HT-29 (cell line): Measurements from ENCODE around the gene ZDHHC9. TPM values are rescaled to one million over a fixed set of nuclear protein-coding genes. Genes with fewer than 3 reads are reported as not detected.

Source experiments
- DNase-seq: peaks from one replicate; pipeline ENCODE4 v3.0.0-alpha.2; 2015; ENCODE audit warnings: low spot score
- total RNA-seq: library from RNA; depleted of rRNA; stranded (reverse); fragments of >200 nt; shearing (Covaris generic); gene quantifications from 2 replicates; pipeline ENCODE4 v1.2.3, GENCODE V29; 2014

The ZDHHC9 gene
- total RNA-seq, 1 experiment from 2014 or later: 46.7 TPM

GRCh38 chrX:129786210-129786651 is 57.5 kb downstream of the ZDHHC9 start:
- DNase-seq: no peak

GRCh38 chrX:129785160-129785947 is 58.3 kb downstream of the ZDHHC9 start:
- no peak for DNase-seq

DNA sequence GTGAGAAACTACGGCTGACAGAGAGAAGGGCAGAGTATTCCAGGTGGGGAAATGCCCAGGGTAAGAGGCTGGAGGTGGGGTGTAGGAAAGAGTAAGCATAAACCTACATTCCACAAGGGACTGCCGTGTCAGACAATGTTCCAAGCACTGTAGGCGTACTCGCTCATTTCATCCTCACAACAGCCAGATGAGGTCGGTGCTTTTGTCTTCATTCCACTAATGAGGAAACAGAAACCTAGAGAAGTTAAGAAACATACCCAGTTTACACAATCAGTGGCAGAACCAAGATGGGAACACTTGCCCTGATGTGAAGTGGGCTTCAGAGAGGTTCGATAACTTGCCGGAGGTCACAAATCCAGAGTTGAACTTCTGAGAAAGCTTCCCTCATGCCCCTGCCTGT is 59.3 kb downstream of the ZDHHC9 start:
- no peak for DNase-seq

GRCh38 chrX:129783291-129783713 is 60.4 kb downstream of the ZDHHC9 start:
- DNase-seq: no peak

- no peak for DNase-seq
Measured at GRCh38 chrX:129782706-129783105, 61.0 kb downstream of the ZDHHC9 start.

- DNase-seq: no peak
Measured at GRCh38 chrX:129781680-129782495, 61.8 kb downstream of the ZDHHC9 start.

DNA sequence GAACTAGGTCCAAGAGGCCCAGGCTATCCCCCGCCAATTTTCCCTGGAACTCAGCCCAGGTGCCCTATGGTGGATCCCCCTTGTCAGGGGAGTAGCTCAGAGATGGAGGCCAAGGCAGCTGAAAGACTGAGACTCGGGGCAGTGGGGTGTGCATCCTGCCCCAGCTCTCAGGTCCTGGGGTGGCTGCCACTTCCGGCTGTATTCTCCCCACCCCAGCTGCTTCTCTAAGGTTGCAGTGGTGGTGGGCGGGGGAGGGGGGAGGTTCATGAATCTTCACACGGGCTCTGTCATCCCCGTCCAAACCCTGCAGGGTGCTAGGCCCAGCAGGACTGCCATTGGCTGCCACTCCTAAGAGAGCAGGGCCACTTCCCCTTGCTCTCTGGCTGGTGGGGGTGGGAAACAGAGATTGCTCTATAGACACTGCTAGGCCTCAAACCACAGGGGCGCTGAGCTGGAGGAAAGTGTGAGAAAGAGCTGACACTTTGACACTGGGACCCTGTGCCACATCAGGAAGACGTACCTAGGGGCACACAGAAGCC is 62.5 kb downstream of the ZDHHC9 start:
- DNase-seq: no peak

GRCh38 chrX:129780441-129781105 is 63.1 kb downstream of the ZDHHC9 start:
- no peak for DNase-seq

DNA sequence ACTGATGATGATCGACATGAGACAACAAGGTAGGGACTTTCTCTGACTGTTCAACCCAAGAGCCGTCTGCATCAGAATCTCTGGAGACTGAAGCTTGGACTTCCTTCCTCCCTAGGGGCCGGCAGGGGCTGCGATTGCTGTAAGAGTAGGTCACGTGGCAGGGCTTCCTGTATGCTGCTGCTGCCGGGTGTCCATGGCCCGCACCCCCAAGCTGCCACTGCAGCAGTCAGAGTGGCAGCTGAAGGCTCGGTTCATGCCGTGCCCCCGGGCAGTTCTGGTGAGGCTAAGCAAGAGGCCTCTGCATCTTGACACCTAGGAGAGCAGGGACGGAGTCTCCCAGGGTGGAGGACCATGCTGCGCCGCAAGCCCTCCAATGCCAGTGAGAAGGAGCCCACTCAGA is 63.9 kb downstream of the ZDHHC9 start, which contains the start of gene SASH3:
TSS of gene SASH3 (plus strand) at position 203 of the 400 bp plus-strand sequence. CDS start at position 352, 149 bp downstream.
- DNase-seq: no peak

- no peak for DNase-seq
Measured at GRCh38 chrX:129779086-129779672, 64.5 kb downstream of the ZDHHC9 start.

GRCh38 chrX:129777218-129778030 is 66.3 kb downstream of the ZDHHC9 start:
- peak; percentile 83 for DNase-seq

GRCh38 chrX:129773649-129774458 is 69.8 kb downstream of the ZDHHC9 start:
- DNase-seq: peak; percentile 35

DNA sequence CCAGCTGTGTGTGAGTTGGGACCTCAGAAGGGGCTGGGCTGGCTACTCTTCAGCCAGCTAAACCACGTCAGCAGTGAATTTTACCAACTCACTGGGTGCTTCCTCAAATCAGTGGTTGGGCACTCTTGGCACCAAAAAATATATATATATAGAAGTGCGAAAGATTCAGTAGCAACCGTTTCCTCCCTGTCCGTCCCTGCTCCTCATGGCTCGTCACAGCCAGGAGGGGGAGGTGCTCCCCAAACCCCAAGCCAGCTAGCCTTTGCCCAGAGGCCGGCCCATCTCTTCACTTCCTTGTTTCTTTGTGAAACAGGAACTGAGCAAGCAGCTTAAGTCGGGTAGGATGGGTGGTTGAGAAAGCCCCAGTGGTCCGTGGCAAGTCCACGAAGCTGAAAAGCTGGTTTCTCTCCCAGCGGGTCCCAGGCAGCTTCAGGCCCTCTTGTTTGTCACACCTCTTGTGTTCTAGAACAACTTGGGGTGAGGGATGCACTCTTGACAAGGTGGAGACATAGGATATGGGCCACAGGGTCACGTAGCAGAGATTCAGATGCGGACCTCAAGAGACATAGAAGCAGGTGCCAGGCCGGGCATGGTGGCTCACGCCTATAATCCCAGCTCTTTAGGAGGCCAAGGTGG is 70.8 kb downstream of the ZDHHC9 start:
- peak; percentile 47 for DNase-seq

GRCh38 chrX:129771266-129771995 is 72.3 kb downstream of the ZDHHC9 start:
- DNase-seq: no peak

- no peak for DNase-seq
Measured at GRCh38 chrX:129769467-129770154, 74.1 kb downstream of the ZDHHC9 start.

DNA sequence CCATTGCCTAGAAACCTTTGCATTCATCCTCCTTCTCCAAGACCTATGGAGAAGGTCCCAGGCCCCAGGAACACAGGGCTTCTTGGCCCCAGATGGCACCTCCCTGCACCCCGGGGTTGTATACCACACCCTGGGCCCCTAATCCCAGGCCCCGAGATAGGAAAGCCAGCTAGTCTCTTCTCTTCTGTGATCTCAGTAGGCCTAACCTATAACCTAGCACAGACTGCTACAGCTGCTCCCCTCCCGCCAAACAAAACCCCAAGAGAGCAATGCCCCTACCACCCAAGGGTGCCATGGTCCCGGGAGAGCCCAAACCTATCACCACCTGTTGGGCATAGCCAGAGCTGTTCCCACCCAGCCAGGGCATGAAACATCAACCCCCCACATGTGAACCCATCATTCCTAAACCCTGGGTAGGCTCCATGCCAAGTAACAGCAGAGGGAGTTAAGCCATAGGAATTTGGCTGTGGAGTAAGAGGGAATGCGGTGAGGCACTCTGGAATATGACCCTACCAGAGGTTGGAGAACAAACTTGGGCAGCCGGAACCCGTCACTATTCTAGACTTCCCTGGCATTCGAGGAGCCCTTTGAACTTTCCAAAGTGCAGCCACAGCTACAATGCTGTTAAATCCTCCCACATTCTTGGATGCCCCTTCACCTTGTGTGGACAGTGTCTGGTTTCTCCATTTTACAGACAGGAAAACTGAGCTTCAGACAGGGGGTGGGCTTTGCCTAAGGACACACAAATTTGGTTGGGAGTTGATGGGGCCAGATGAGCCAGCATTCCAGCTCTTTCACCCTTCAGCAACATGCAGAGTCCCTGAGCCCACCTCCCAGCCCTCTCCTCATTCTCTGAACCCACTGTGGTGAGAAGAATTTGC is 74.9 kb downstream of the ZDHHC9 start:
- DNase-seq: no peak

DNA sequence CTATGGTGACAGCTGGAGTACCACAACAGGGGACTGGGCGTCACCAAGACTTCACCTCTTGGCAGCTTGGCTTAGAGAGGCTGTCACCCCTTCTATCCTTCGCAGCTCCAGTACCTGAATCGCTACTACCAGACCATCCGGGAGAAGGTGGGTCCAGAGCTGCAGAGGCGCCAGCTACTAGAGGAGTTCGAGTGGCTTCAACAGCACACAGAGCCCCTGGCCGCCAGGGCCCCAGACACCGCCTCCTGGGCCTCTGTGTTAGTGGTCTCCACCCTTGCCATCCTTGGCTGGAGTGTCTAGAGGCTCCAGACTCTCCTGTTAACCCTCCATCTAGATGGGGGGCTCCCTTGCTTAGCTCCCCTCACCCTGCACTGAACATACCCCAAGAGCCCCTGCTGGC is 75.5 kb downstream of the ZDHHC9 start:
- DNase-seq: no peak
